HG03280 (cell line): ENCODE data around the gene CTNNBIP1.
"Not testable (repeated sequence)": the region's sequence is repeated elsewhere in the genome, so short reads cannot be mapped to it uniquely, and the experiment has no call there.

ENCODE experiments used
- ATAC-seq: cut with Tn5 transposase; IDR thresholded peaks from one replicate; pipeline ENCODE4 v1.9.1; 2021; ENCODE audit warnings: mild to moderate bottlenecking, moderate library complexity; ENCODE audit not compliant: unreplicated experiment

CTNNBIP1 gene

GRCh38 chr1:9809100-9809510, 101.0 kb downstream of the CTNNBIP1 start:
- no peak for ATAC-seq

GRCh38 chr1:9808459-9808858, 101.6 kb downstream of the CTNNBIP1 start:
- ATAC-seq, result no peak

GRCh38 chr1:9807541-9807940, 102.5 kb downstream of the CTNNBIP1 start:
- no peak for ATAC-seq

GRCh38 chr1:9805972-9806371, 104.1 kb downstream of the CTNNBIP1 start:
- not testable (repeated sequence) for ATAC-seq

- ATAC-seq, result no peak
Observed at GRCh38 chr1:9805006-9805508, 105.0 kb downstream of the CTNNBIP1 start.

- not testable (repeated sequence) for ATAC-seq
Observed at GRCh38 chr1:9803003-9803918, 106.8 kb downstream of the CTNNBIP1 start.

GRCh38 chr1:9801909-9802308, 108.2 kb downstream of the CTNNBIP1 start:
- ATAC-seq, result no peak
